Type B pancreatic cell (in vitro differentiated cells): ENCODE data around the gene FANCC. TPM values are rescaled to one million over a fixed set of nuclear protein-coding genes. Genes with fewer than 3 reads are reported as not detected.
"Not testable (repeated sequence)": the region's sequence is repeated elsewhere in the genome, so short reads cannot be mapped to it uniquely, and the experiment has no call there.

Source experiments
- DNase-seq: peaks from one replicate; pipeline ENCODE4 v3.0.0; 2021; ENCODE audit warnings: mixed read lengths; ENCODE audit not compliant: unreplicated experiment; ENCODE audit errors: extremely low spot score
- H3K27ac Mint-ChIP-seq: 2 replicates; pipeline ENCODE4 v1.8.0; 2021; ENCODE audit warnings: mild to moderate bottlenecking, mixed read lengths
- H3K27me3 Mint-ChIP-seq: 2 replicates; pipeline ENCODE4 v1.8.0; 2021; ENCODE audit warnings: mixed read lengths
- H3K36me3 Mint-ChIP-seq: 2 replicates; pipeline ENCODE4 v1.8.0; 2021; ENCODE audit warnings: mixed read lengths
- H3K4me1 Mint-ChIP-seq: one replicate; pipeline ENCODE4 v1.8.0; 2021; ENCODE audit warnings: mixed read lengths; ENCODE audit not compliant: unreplicated experiment
- H3K4me3 Mint-ChIP-seq: 2 replicates; pipeline ENCODE4 v1.8.0; 2021; ENCODE audit warnings: mild to moderate bottlenecking, mixed read lengths
- H3K9me3 Mint-ChIP-seq: 2 replicates; pipeline ENCODE4 v1.8.0; 2021; ENCODE audit warnings: mixed read lengths
- total RNA-seq: library from RNA; stranded (reverse); gene quantifications from 2 replicates; pipeline ENCODE4 v1.2.1, GENCODE V29; 2021; ENCODE audit warnings: low replicate concordance
- TF ChIP-seq, protein P1 (sequence below): fragments of 200-600 bp; sonication (generic); conservative IDR thresholded peaks from 2 replicates; pipeline ENCODE4 v1.5.0; 2021; ENCODE audit warnings: antibody characterized with exemption, mild to moderate bottlenecking

Gene FANCC
- total RNA-seq, 1 donor from 2014 or later, result 19.2 TPM

DNA sequence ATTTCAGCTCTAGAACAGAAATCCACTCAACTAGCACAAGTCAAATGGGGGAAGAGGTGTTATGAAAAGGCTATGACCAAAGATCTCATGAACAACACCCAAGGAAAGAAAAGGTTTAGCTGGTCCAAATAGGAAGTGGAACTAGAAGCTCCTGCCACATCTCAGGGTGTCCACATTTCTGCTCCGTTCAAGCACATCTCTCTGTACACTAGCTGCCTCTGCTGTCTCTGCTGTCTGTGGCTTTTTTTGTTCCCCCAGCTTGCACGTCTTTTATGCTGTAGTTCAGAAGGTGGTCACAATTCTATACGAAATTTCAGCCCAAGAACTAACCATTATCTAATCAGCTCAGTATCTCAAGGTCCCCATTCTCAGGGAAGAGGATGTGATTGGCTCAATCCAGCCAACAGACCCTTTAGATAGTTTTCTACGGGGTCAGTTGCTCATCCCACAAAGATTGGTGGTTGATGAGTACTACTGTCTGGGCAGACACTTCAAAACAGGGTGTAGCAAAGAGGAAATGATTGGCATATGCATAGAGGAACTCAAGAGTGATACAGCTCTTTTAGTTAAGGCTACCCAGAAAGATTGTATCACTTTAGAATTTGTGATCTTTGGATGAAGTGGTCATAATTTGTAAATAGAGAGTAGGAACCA is 44.0 kb downstream of the FANCC start:
- DNase-seq, result no peak
- Mint-ChIP-seq H3K27ac (no peak overlapping the region), H3K9me3 (no peaks in the 10 kb centered on the region), H3K4me3 (no peak overlapping the region), H3K4me1 (peaks cover 20% of the 10 kb centered on the region), H3K27me3 (no peaks in the 10 kb centered on the region), H3K36me3 (peaks cover 5% of the 10 kb centered on the region)
- TF ChIP-seq, protein P1, sequence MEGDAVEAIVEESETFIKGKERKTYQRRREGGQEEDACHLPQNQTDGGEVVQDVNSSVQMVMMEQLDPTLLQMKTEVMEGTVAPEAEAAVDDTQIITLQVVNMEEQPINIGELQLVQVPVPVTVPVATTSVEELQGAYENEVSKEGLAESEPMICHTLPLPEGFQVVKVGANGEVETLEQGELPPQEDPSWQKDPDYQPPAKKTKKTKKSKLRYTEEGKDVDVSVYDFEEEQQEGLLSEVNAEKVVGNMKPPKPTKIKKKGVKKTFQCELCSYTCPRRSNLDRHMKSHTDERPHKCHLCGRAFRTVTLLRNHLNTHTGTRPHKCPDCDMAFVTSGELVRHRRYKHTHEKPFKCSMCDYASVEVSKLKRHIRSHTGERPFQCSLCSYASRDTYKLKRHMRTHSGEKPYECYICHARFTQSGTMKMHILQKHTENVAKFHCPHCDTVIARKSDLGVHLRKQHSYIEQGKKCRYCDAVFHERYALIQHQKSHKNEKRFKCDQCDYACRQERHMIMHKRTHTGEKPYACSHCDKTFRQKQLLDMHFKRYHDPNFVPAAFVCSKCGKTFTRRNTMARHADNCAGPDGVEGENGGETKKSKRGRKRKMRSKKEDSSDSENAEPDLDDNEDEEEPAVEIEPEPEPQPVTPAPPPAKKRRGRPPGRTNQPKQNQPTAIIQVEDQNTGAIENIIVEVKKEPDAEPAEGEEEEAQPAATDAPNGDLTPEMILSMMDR, result no peak

- no peak for DNase-seq
- Mint-ChIP-seq H3K27ac (no peak overlapping the region), H3K9me3 (no peaks in the 10 kb centered on the region), H3K4me1 (peaks cover 26% of the 10 kb centered on the region), H3K36me3 (no peaks in the 10 kb centered on the region), H3K27me3 (no peaks in the 10 kb centered on the region), H3K4me3 (no peak overlapping the region)
- TF ChIP-seq, protein P1, result no peak
These were observed 44.7 kb downstream of the FANCC start for GRCh38 chr9:95272830-95273229.

GRCh38 chr9:95270790-95271189 is 46.7 kb downstream of the FANCC start:
- H3K4me3 Mint-ChIP-seq, result no peak overlapping the region
- no peak for DNase-seq
- H3K27me3 Mint-ChIP-seq, result no peaks in the 10 kb centered on the region
- TF ChIP-seq, protein P1, result no peak
- H3K9me3 Mint-ChIP-seq, result no peaks in the 10 kb centered on the region
- H3K36me3 Mint-ChIP-seq, result no peaks in the 10 kb centered on the region
- H3K27ac Mint-ChIP-seq, result no peak overlapping the region
- H3K4me1 Mint-ChIP-seq, result peaks cover 39% of the 10 kb centered on the region

DNA sequence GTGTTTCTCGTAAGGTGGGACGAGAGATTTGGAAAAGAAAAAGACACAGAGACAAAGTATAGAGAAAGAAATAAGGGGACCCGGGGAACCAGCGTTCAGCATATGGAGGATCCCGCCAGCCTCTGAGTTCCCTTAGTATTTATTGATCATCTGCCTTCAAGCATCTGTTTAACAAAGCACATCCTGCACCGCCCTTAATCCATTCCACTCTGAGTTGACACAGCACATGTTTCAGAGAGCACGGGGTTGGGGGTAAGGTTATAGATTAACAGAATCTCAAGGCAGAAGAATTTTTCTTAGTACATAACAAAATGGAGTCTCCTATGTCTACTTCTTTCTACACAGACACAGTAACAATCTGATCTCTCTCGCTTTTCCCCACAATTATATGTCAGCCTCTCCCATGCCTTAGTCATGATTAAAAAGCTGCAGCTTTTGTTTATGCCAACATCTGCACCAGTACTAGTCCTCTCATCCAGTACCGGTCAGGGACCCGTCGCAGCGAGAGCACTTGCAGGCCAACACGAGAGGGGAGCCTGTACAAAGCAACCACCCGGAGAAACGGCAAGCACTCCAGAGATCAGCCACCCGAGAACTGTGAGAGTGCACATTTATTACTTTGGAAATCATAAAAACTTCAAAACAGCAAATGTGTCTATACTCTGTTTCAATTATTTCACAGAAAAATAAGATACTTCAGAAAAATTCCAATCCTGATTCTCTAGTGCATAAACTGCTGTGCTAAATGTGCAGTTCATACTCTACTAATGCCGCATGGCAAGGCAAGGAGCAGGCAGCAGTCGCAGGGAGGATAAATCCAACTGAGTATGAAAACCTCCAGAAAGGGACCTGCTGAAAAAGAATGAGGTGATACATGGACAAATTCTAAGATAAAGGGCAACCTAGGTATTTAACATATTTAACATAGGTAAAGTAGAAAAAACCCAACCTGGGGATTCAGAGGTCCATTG is 47.4 kb downstream of the FANCC start:
- Mint-ChIP-seq H3K27ac (peak overlapping the region; percentile 85), H3K4me1 (peaks cover 44% of the 10 kb centered on the region), H3K4me3 (peak overlapping the region; percentile 77)
- not testable (repeated sequence) for H3K27me3 Mint-ChIP-seq, H3K9me3 Mint-ChIP-seq, H3K36me3 Mint-ChIP-seq, DNase-seq

GRCh38 chr9:95268681-95269080 is 48.8 kb downstream of the FANCC start:
- H3K36me3 Mint-ChIP-seq, result no peaks in the 10 kb centered on the region
- H3K27me3 Mint-ChIP-seq, result no peaks in the 10 kb centered on the region
- H3K9me3 Mint-ChIP-seq, result no peaks in the 10 kb centered on the region
- peaks cover 49% of the 10 kb centered on the region for H3K4me1 Mint-ChIP-seq
- no peak overlapping the region for H3K4me3 Mint-ChIP-seq
- no peak overlapping the region for H3K27ac Mint-ChIP-seq
- no peak for DNase-seq
- TF ChIP-seq, protein P1, result peak; percentile 30

- DNase-seq, result no peak
- TF ChIP-seq, protein P1, result no peak
- Mint-ChIP-seq H3K4me1 (peaks cover 49% of the 10 kb centered on the region), H3K27ac (no peak overlapping the region), H3K27me3 (no peaks in the 10 kb centered on the region), H3K36me3 (no peaks in the 10 kb centered on the region), H3K9me3 (no peaks in the 10 kb centered on the region), H3K4me3 (no peak overlapping the region)
These were observed 50.9 kb downstream of the FANCC start for GRCh38 chr9:95266649-95267048.
